CD4-positive, alpha-beta T cell treated with Interleukin-12 subunit alpha and Interleukin-12 subunit beta, for 1 hour (primary cell): ENCODE measurements around the gene NCOR1.
"Not testable (repeated sequence)": the region's sequence is repeated elsewhere in the genome, so short reads cannot be mapped to it uniquely, and the experiment has no call there.

Experiments
- DNase-seq: peaks from one replicate; pipeline ENCODE4 v3.0.0-alpha.2; 2020

The NCOR1 gene

DNA sequence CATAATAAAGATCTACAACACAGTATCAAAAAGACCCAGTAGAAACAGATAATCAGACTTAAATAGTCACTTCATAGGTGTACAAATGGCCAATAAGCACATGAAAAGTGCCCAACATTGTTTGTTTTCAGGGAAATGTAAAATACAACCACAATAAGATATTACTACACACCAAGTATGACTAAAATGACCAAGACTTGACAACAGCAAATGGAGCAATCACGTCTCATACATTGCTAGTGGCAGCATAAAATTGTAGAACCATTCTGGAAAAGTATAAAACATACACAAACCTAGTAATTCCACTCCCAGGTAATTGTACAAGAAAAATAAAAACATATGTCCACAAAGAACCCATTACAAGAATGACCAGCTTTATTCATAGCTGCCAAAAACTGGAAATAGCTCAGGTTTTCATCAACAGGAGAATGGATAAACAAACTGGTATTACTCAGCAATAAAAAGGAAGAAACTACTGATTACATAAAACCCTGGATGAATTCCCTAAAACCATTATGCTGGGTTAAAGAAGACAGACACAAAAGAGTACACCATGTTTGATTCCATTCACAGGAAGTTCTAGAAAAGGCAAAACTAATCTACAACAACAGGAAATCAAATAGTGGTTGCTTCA, 130.2 kb downstream of the NCOR1 start:
- no peak for DNase-seq

DNA sequence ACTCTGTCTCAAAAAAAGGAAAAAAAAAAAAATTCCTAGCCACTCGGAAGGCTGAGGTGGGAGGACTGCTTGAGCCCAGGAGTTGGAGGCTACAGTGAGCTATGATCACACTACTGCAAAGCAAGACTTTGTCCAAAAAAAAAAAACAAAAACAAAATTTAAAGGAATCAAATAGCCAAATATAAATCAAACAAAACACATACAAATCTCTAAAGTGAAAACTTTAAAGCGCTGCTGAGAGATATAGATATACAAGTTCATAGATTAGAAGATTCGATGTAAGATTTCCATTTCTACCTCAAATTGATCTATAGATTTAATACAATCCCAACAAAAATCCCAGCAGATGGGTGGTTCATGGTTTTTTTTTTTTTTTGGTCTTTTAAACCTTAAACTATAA, 132.1 kb downstream of the NCOR1 start:
- DNase-seq: no peak

DNA sequence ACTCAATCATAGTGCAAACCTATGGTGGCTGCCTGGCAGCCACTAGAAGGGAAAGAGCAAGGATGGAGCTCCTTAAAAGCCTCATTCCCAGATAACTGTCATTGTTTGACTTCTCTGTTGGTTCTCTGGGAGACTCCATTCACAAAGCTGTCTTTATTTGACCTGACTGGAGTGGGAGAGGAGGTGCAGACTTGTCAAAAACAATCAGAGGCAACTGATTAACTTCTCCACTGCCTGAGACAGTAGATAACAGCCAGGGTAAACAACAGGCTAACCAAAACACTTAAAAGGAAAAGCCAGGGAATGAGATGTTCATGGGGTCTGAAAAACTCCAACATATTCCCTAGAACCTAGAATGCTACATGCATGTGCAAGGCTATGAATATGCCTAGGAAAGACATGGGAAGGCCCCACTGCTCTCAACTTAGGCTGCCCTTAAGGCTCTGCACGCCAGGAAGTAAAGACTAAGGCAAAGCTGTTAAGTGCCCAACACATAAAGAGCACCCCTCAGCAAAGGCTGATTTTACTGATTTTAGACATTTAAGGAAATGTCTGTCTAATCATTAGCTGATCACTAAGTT, 133.7 kb downstream of the NCOR1 start:
- DNase-seq: no peak

DNA sequence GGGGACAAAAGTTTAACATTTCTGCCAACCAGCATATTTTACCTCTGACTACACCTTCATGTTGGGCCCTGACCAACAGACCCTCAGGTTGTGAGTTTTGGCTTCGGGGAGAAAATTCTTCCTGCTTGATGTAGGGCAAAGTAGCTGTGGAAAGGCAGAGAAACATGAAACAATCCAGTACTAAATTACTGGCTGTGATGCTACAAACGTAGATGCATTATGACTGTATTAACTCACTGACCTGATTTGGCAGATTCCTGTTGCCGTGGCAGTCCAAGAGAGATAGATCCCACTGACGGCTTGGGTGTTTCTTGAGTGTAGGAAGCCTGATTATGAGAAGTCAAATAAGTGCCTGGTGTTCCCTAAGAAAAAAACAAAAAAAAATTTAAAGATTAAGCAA, 135.0 kb downstream of the NCOR1 start:
- DNase-seq: no peak

DNA sequence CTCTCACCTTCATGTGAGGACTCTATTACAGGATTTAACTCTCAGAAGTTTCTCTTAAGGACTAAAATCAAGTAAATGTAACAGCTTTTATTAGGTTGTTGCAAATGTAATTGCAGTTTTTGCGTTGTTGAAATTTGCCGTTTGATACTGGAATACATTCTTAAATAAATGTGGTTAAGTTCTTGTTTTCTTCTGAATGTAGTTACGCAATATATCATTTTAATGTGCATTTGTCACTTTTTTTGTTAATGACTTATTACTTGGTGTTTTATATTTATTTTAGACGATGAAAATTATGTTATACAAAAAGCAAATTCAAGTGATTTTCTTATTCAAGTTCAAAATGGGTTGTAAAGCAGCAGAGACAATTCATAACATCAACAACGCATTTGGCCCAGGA, 139.4 kb downstream of the NCOR1 start:
- DNase-seq: no peak

DNA sequence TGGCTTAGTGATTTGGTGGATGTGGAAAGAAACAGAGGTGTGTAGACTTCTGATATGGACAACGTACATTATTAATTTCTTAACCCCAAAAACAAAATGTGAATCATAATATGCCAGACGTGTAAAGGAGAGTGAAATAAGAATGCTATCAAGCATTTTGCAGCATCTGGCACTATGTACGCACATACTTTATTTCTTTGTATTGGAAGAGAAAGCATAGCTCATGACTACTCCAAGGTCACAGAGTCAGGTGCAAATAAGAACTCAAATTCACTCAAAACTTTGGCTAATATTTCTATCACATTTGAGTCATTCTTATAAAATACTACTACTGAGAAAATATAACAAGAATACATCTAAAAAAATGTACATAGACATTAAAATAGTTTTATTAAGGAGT, 140.9 kb downstream of the NCOR1 start:
- DNase-seq: no peak

DNA sequence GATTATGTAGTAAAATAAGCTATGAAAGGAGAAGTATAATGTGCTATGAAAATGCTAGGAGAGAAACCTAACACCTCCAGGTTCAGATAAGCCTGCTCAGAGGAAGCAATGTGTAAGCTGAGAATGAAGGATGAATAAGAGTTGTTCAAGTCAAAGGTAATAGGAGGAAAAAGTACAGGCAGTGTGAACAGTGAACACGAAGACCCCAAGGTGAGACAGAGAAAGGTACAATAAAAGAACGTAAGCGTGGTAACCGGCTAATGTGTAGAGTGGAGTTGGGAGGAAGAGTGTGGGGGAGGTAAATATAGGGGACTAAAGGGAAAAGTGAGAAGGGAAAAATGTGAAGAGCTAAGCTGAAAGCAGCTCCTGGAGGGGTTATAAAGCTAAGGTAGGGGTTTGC, 141.5 kb downstream of the NCOR1 start:
- DNase-seq: no peak

DNA sequence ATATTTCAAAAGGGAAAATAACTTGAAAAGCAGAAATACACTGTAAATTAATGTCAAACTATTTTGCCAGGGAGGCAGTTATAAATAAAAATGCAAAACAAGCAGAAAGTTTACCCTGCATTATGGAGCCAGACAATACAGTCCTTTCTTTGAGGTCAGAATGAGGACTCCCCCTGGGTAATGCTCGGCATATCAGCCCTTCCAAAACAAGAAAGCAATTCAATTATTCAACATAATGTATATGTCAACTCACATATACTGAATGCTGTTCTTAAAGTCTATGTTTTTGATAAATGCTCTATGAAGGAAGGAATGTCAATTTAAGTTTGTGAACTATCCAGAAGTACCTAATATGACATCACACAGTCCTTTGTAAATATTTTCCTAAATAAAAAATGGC, 143.3 kb downstream of the NCOR1 start:
- no peak for DNase-seq

DNA sequence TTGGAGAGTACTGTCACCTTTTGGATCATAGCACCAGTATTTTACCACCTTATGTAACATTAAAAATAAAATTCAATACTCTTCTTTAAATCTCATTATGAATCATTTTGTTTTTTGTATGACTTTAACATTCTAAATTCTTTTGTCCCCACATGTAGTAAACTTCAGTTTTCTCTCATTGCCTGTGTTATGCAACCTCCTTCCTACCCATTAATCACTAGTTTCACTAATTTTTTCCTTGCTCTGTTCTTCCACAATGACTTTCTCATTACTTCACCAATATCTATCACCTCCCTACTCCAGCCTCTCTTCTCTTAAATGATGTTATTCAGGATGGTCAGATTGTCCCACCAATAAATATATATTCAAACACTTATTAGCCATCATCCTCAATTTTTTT, 147.0 kb downstream of the NCOR1 start:
- DNase-seq: no peak

DNA sequence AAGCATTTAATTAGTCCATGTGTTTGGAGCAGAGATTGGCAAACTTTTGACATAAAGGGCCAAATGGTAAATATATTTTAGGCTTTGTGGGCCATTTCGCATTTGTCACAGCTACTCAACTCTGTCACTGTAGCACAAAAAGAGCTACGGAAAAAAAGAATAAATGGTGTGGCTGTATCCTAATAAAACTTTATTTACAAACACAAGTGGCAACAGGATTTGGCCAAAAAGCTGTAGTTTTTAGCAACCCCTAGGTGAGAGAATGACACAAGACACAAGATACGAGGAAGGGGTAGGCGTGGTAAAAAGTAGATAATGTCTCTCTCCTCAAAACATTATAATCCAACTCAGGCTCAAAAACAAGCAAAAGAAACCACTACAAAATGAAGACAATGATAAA, 149.2 kb downstream of the NCOR1 start:
- DNase-seq: no peak

DNA sequence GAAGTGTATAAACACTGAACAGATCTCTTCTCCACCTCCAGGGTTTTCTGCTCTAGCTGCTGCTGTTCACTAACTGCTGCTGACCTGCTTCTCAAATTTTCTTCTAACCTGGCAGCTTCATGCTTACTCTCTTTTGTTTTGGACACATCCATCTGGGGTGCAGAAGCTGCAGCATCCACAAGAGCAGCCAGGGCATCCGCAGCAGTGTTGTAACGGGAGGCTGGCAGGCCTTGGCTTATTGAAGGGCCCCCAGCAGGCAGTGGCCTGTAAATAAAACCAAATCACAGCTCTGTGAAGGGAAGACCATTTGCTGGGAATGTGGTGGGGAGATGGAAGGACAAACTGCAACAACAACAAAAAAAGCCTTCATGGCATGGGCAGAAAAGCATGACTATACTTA, 153.7 kb downstream of the NCOR1 start:
- no peak for DNase-seq

DNA sequence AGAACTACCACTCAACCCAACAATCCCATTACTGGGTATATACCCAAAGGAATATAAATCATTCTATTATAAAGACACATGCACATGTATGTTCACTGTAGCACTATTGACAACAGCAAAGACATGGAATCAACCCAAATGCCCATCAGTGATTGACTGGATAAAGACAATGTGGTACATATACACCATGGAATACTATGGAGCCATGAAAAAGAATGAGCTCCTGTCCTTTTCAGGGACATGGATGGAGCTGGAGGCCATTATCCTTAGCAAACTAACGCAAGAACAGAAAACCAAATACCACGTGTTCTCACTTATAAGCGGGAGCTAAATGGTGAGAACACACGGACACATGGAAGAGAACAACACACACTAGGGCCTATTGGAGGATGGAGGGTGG, 160.2 kb downstream of the NCOR1 start:
- not testable (repeated sequence) for DNase-seq

DNA sequence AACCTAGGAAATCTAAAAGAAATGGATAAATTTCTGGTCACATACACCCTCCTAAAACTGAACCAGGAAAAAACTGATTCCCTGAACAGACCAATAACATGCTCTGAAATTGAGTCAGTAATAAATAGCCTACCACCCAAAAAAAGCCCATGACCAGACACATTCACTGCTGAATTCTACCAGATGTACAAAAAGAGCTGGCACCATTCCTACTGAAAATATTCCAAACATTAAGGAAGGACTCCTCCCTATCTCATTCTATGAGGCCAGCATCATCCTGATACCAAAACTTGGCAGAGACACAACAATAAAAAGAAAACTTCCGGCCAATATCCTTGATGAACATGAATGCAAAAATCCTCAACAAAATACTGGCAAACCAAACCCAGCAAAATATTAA, 162.8 kb downstream of the NCOR1 start:
- no peak for DNase-seq

DNA sequence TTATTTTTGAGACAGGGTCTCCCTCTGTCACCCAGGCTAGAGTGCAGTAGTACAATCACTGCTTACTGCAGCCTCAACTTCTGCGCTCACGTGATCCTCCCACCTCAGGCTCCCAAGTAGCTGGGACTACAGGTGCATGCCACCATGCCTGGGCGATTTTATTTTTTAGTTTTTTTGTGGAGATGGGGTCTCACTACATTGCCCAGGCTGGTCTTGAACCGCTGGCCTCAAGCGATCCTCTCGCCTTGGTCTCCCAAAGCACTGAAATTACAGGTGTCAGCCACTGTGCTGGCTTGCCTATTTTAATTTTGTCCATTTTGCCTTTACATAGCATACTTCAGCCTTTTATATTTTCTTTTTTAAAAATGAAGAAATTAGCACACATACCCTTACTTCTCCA, 164.5 kb downstream of the NCOR1 start:
- DNase-seq: no peak

DNA sequence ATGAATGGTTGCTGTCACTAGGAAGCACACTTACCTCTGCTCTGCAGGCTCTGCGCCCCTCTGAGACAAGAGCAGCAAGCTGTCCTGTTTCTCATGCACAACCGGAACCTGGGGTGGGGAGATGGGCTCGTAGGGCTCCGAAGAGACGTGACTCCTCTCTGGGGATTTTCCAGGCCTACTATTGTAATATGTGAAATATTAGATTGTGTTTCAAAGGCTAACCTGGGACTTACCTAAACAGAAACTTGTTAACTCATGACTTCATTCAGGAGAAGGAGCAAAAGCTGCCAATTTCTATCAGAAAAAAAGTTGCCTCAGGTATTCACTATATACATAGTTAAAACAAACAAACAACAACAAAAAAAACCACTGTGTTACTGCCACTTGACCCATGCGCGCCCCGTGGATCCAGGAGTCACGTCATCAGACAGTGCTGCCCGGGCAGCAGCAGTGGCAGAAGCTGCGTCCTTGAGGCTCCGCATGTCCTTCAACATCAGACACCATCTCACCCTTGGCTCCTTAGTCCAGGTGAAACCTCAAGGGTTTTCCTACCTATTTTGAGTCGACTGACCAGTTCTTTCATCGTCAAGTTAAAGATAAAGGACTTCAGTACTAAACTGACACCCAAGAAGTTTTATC, 166.4 kb downstream of the NCOR1 start:
- no peak for DNase-seq

DNA sequence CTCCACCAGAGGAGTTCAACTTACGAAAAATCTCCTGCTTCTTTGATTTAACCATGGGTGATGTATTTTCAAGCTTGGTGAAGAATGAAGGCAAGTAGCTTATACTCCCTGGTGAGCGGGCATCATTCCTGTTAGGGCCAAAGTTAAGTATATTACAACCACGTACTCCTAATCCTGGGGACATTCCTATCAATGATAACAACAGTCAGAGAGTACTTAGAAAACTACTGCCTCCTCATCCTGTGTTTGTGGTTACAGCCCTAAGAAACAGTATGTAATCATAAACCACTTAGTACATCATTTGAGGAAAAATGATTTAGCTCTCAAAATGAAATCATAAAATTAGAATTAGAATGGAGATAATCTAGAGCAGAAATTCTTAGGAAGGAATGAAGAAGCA, 168.4 kb downstream of the NCOR1 start:
- DNase-seq: no peak

DNA sequence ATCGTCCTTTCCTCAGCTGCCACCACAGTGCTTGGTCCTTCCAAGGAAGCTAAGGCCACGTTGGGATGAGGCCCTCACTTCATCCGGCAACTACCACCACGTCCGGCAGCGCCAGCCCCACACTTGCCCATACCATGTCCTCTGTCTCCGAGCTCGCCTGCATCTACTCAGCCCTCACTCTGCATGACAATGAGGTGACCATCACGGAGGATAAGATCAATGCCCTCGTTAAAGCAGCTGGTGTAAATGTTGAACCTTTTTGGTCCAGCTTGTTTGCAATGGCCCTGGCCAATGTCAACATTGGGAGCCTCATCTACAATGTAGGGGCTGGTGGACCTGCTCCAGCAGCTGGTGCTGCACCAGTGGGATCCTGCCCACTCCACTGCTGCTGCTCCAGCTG, 170.8 kb downstream of the NCOR1 start:
- no peak for DNase-seq

DNA sequence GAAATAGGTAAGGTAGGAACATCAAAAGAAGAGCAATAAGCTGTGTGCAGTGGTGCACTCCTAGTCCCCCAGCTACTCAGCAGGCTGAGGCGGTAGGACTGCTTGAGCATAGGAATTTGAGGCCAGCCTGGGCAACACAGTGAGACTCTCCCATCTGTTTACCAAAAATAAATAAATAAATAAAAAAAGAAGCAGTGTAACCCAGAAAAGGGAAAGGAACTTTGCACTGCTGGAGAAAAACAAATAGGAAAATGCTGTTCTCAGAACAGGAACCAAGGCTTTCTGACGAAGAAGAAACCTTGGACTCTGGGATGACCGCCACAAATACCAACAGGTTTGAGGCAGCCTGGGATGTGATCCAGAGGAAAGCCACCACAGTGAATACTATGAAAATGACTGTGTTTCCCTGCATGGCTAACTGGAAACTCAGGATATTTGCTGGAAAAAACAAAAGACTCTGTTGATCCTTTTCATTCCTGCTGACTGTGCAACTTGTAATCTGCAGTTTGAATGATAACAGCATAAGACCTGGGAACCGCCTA, 174.6 kb downstream of the NCOR1 start:
- no peak for DNase-seq

DNA sequence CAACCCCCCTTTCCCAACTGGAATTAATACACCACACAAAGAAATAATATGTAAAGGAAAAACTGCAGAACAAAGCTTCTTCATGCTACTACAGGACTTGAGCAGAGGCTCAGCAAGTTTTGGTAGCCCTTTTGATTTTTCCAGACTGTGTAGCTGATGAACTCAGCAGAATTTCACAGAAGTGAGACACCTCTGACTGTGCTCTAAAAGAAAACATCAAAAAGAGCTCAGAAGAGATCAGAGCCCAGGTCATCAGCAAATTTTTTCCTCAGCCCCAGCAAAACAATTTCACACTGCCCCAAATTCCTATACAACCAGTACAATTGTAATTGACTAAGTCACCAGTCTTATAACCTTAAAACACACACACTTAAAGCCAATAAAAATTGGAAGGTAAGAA, 177.7 kb downstream of the NCOR1 start:
- no peak for DNase-seq

DNA sequence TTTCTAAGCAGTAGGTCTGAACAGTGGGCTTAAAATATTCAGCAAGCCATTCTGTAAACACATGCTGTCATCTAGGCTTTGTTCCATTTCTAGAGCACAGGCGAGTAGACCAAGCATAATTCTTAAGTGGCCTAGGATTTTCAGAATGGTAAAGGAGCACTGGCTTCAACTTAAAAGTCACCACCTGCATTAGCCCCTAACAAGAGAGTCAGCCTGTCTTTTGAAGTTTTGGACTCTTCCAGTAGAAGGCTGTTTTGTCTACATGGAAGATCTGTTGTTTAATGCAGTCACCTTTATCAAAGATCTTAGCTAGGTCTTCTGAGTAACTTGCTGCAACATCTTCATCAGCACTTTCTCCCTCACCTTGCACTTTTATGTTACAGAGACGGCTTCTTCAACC, 179.1 kb downstream of the NCOR1 start:
- no peak for DNase-seq

DNA sequence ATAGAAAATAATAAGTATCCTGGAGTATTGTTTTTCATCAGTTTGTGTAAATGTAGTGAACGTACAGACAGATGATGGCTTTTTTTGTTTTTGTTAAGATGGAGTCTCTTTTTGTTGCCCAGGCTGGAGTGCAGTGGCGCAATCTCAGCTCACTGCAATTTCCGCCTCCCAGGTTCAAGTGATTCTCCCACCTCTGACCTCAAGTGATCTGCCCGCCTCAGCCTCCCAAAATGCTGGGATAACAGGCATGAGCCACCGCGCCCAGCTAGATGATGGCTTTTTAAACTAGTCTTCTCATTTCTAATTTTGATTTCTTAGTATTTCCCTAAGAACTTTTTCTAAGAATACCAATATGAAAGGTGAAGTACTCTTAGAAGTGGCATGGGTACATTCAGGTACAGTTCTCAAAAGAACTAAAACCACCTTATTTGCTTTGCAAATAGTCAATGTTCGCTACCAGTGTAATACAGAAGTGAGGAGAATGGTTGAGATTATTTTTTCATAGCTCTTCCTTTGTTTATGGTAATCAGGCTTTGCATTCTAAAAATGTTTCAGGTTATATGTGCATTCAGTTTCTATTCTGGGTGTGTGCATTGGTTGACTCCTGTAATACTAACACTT, 181.5 kb downstream of the NCOR1 start:
- no peak for DNase-seq

DNA sequence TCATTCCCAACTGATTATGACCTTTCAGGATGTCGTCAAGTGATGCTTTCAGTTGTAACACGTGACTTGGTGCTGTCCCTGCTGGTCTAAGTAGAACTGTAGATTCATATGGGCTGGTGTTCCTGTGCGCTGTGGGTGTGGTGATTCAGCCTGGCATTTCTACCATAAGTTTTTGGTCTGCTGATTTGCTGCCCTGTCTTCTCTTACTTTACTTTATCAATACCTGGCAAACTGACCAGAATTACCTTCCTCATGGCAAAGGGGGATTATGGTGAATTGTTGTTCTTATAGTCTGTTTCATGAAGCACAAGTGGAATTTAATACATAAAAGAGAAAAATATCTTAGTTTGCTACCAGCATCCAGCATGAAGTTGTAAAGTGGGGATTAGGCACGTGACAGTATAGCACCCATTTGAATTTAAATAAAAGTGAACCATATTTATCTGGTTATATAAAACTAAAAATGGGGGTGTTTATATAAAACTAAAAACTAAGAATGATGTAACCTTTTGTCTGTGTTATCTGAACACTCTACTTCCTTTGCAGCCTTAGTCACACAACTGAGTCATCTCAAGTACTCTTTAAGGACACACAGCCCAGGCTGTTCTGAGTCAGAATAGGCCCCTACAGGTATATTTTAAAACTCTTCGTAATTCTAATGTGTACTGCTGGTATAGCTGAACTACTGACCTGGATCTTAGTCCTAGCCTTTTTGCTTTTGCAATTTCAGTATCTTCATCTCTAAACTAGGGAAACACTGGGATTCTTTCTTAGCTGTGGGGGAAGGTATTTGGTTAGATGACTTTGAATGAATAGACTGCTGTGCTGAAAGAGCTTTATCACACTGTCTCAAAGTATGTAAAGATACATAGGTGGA, 187.4 kb downstream of the NCOR1 start:
- peak; percentile 24 for DNase-seq

DNA sequence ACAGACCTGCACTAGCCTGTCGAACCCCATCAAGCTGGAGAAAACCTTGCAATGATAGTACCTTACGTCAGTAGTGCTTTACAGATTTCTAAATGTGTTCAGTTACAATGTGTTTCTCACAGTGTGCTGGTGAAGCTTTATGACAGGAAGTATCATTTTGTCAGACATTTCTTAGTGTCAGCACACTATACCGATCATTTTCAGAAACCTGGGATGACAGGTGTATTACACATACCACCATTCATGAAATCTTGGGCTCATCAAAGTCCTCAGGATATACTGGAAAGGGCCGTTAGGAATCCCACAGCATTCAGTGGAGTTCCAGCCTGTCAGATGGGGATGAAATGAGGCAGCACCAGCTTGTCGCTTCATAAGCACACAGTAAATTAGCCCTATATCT, 188.4 kb downstream of the NCOR1 start:
- no peak for DNase-seq
